Measurements from ENCODE around the gene GLTPD2. TPM values are rescaled to one million over a fixed set of nuclear protein-coding genes. Genes with fewer than 3 reads are reported as not detected.

Gene GLTPD2
- total RNA-seq, 1 experiment from 2014 or later = not detected

DNA sequence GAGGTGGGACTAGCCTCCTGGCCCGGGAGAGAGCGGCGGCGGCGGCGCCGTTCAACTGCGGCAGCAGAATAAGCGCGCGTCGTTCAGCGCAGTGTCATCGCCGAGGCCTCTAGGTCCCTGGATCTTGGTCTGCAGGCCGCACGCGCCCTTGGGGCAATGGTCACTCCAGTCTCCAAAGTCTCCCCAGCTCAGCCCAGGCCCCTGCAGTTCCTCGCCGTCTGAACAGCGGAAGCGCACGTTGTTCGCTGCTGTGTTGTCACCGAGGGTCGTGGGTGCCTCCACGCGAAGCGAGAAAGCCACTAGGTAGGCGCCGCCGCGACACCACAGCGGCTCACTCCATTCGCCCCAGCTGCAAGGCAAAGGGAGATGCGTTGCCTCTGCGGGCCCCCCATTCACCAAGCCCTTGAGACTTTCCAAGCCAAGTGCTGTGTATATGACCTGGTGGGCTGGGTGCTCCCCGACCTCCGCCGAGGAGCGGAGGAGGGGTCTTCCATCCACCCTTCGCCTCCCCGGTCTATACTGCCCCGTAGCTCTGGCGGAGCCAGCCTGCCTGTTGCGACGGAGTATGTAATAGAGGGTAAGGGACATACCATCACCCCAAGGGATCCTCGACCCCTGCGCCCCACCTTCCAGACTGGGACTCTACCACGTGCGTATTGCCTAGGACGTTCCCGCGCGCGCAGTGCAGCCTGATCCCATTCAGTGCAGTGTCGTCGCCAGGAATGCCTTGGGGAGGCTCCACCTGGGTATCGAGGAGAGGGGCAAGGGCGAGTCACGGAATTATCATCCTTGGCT, 3.3 kb upstream of the GLTPD2 start:
- no peak overlapping the region for H2AFZ ChIP-seq (ENCODE audit: low read length)
- WGBS (ENCODE audit: extremely low coverage, insufficient read length, low lambda C conversion rate) = no CpG with 5 or more reads among the region's 61 CpGs
- H3K27me3 ChIP-seq (ENCODE audit: insufficient read depth, low read length) = peaks cover 47% of the 10 kb centered on the region
- Mint-ChIP-seq H3K27me3 (ENCODE audit: low read depth) (peaks cover 82% of the 10 kb centered on the region), H3K27ac (no peak overlapping the region), H3K4me3 (no peak overlapping the region), H3K4me1 (peaks cover 26 to 36% of the 10 kb centered on the region in 2 experiments), H3K9me3 (no peaks in the 10 kb centered on the region; a peak in 1 of 5 replicates), H3K36me3 (ENCODE audit: insufficient read depth in 1 of 3, low read depth in 3 of 3) (no peaks in the 10 kb centered on the region; a peak in 1 of 7 replicates)
- H3K56ac ChIP-seq (ENCODE audit: insufficient read length, low read depth, low read length) = no peak overlapping the region
- no peak overlapping the region for H3K4ac ChIP-seq (ENCODE audit: low read depth, low read length)
- no peaks in the 10 kb centered on the region for H3K9me3 ChIP-seq (ENCODE audit: control insufficient read depth, low read depth, low read length)
- H2AK5ac ChIP-seq (ENCODE audit: insufficient read length, low read length) = no peak overlapping the region
- H2BK120ac ChIP-seq (ENCODE audit: low read depth, low read length, poor library complexity, severe bottlenecking) = no peak overlapping the region
- H3K4me2 ChIP-seq (ENCODE audit: insufficient read depth, insufficient read length, low read length) = peak overlapping the region; percentile 11
- H3T11ph ChIP-seq (ENCODE audit: low read length) = no peak overlapping the region
- no peaks in the 10 kb centered on the region for H3K79me2 ChIP-seq (ENCODE audit: insufficient read depth, low read length)
- H2BK15ac ChIP-seq (ENCODE audit: low read depth, low read length) = no peak overlapping the region
- no peak overlapping the region for H3K27ac ChIP-seq (ENCODE audit: insufficient read length, low read depth, low read length)
- no peaks in the 10 kb centered on the region for H3K79me1 ChIP-seq (ENCODE audit: insufficient read depth, low read depth, low read length, poor library complexity, severe bottlenecking)
- no peak overlapping the region for H3K23ac ChIP-seq (ENCODE audit: insufficient read length, low read depth, low read length)
- TF ChIP-seq, protein P1, sequence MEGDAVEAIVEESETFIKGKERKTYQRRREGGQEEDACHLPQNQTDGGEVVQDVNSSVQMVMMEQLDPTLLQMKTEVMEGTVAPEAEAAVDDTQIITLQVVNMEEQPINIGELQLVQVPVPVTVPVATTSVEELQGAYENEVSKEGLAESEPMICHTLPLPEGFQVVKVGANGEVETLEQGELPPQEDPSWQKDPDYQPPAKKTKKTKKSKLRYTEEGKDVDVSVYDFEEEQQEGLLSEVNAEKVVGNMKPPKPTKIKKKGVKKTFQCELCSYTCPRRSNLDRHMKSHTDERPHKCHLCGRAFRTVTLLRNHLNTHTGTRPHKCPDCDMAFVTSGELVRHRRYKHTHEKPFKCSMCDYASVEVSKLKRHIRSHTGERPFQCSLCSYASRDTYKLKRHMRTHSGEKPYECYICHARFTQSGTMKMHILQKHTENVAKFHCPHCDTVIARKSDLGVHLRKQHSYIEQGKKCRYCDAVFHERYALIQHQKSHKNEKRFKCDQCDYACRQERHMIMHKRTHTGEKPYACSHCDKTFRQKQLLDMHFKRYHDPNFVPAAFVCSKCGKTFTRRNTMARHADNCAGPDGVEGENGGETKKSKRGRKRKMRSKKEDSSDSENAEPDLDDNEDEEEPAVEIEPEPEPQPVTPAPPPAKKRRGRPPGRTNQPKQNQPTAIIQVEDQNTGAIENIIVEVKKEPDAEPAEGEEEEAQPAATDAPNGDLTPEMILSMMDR (conservative IDR thresholded peaks at IDR 0.05) = no peak
- peaks cover 3% of the 10 kb centered on the region for H4K20me1 ChIP-seq (ENCODE audit: control insufficient read depth, insufficient read depth, insufficient read length)
- no peak overlapping the region for H3K9ac ChIP-seq (ENCODE audit: extremely low read depth, insufficient read length, low read length)
- peak; percentile 41 for DNase-seq
- H2BK5ac ChIP-seq (ENCODE audit: insufficient read length, low read length) = no peak overlapping the region
- peaks cover 2% of the 10 kb centered on the region; the same call in 1 of the 2 replicates for H3K4me1 ChIP-seq (ENCODE audit: insufficient read depth, low read length)
- H3K23me2 ChIP-seq (ENCODE audit: insufficient read length, low read depth, low read length, poor library complexity, severe bottlenecking) = peaks cover 17% of the 10 kb centered on the region
- H2BK12ac ChIP-seq (ENCODE audit: insufficient read length, low read depth, low read length) = no peak overlapping the region
- H2BK20ac ChIP-seq (ENCODE audit: low read depth, low read length, poor library complexity, severe bottlenecking) = no peak overlapping the region
- H4K5ac ChIP-seq (ENCODE audit: insufficient read length, low read depth, low read length) = no peak overlapping the region
- H3K18ac ChIP-seq (ENCODE audit: insufficient read length, low read depth, low read length) = no peak overlapping the region
- no peak overlapping the region for H4K8ac ChIP-seq (replicated peaks; ENCODE audit: insufficient read length, low read depth, low read length)
- no peak overlapping the region; the same call in 1 of the 2 replicates for H3K14ac ChIP-seq (ENCODE audit: insufficient read depth, low read length)
- no peak overlapping the region for H4K91ac ChIP-seq (ENCODE audit: insufficient read length, low read depth, low read length)
